Effector memory CD8-positive, alpha-beta T cell (primary cell): Measurements from ENCODE around the gene ASCL2.

ENCODE experiments used
- ATAC-seq: fragments of 150-1000 bp; cut with Tn5 transposase; replicated peaks from 2 replicates; pipeline ENCODE4 v1.10.0; 2021; ENCODE audit warnings: mild to moderate bottlenecking, moderate library complexity
- DNase-seq, 3 experiments: peaks; one replicate each; pipeline ENCODE4 v3.0.0; 2021
- H3K27ac Mint-ChIP-seq, 2 donors: one replicate each; pipeline ENCODE4 v1.8.0; 2022; ENCODE audit warnings: mild to moderate bottlenecking in 2 of 2, mixed read lengths in 2 of 2, moderate library complexity in 2 of 2
- H3K27me3 Mint-ChIP-seq, 2 donors: one replicate each; pipeline ENCODE4 v1.8.0; 2022; ENCODE audit warnings: mixed read lengths in 2 of 2
- H3K36me3 Mint-ChIP-seq: one replicate; pipeline ENCODE4 v1.8.0; 2022; ENCODE audit warnings: mild to moderate bottlenecking, moderate library complexity, mixed read lengths; ENCODE audit not compliant: insufficient read depth
- H3K4me1 Mint-ChIP-seq, 2 donors: one replicate each; pipeline ENCODE4 v1.8.0; 2022; ENCODE audit warnings: low read depth in 2 of 2, mixed read lengths in 2 of 2
- H3K4me3 Mint-ChIP-seq, 2 donors: one replicate each; pipeline ENCODE4 v1.8.0; 2022; ENCODE audit warnings: mild to moderate bottlenecking in 2 of 2, mixed read lengths in 2 of 2, moderate library complexity in 2 of 2
- H3K9me3 Mint-ChIP-seq, 2 donors: one replicate each; pipeline ENCODE4 v1.8.0; 2022; ENCODE audit warnings: mixed read lengths in 2 of 2
- total RNA-seq, 9 experiments: gene quantifications; one replicate each; lab custom pipeline; 2026; lab: John Stamatoyannopoulos, UW

The ASCL2 gene
- total RNA-seq: 0.06 to 5.3 (median 1.5) reads per million in 9 experiments

DNA sequence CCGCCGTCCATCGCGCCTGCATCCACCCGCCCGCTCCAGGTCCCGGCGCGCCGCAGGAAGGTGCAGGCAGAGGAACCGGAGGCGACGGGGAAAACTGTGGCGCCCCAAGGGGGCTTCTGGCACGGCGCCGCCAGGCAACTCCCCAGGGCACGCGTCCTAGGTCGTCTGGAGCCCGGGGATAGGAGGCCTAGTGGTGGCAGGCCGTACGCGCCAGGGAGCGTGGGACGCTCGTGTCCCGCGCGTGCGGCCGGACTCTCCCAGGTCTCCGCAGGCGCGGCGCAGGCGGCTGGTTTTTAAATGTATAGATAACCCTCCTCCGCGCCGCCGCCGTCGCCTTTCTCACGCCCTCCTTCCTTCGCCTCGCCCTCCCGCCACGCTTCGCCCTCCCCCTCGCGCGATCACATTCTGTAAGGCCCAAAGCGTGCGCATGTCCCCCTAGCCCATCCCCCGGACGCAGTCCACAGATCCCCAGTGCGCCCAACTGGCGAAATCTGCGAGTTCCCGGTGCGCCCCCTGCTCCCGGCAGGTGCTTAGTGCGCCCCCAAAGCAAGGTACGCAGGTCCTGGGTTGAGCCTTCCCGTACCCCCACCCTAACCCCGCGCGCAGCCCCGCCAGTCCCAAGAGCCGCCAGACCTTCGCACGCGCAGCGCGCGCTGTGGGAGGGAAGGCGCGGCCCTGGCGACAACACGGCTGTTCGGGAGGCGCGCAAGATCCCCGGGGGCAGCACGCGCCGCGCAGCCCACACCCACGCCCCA lies at the start of gene ASCL2:
TSS of gene ASCL2 (minus strand) at position 267 of the 755 bp plus-strand sequence. CDS start at position 11, 256 bp downstream.
- ATAC-seq (peak; percentile 16), DNase-seq (peak in 2 of 3 experiments; percentile 23 to 44)
- no peaks in the 10 kb centered on the region for H3K9me3 Mint-ChIP-seq
- H3K4me1 Mint-ChIP-seq: peaks cover 16 to 30% of the 10 kb centered on the region in 2 donors
- H3K27ac Mint-ChIP-seq: no peak within 1 kb of the TSS
- H3K27me3 Mint-ChIP-seq: peaks cover 0 to 8% of the 10 kb centered on the region in 2 donors
- peaks cover 14% of the 10 kb centered on the region for H3K36me3 Mint-ChIP-seq
- H3K4me3 Mint-ChIP-seq: peak within 1 kb of the TSS; percentile 71 to 76

DNA sequence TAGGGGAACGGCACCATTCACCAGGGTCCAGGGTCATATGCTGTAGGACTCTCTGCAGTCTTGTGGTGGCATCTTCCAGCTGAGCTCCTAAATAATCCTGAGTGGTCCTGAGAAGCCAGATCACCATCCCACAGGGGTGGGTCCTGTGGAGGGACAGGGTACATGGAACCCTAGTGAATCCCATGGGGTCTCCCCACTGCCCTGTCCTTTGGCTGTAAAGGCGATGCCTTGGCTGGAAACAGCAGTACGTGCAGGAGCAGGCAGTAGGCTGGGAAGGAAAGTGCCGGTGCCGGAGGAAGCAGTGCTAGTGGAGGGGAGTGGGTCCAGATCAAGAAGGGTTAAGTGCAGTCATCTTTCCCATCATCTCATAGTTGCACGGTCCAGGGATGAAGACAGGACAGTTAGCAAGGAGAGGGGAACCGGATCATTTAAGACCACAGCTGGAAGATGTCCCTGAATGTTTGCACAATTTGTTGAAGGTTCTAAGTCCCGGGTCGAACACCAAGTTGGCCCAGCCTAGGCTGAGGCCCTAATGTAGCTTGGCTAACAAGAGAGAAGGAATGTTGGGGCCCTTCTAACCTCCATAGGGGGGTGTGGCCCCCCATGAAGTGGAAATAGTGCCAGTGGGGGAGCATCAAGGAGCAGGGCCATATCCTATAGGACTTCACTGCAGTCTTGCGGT lies 49.5 kb upstream of the ASCL2 start:
- Mint-ChIP-seq H3K4me1 (peaks cover 5 to 6% of the 10 kb centered on the region in 2 donors), H3K4me3 (no peak overlapping the region)

GRCh38 chr11:2318707-2319106 lies 48.3 kb upstream of the ASCL2 start:
- Mint-ChIP-seq H3K27ac (no peak overlapping the region), H3K27me3 (peaks cover 4 to 11% of the 10 kb centered on the region in 2 donors), H3K9me3 (no peaks in the 10 kb centered on the region), H3K4me3 (no peak overlapping the region), H3K4me1 (peaks cover 6 to 7% of the 10 kb centered on the region in 2 donors), H3K36me3 (peaks cover 3% of the 10 kb centered on the region)
- DNase-seq (no peak), ATAC-seq (no peak)

More for the DNA sequence above, 49.5 kb upstream of the ASCL2 start:
- Mint-ChIP-seq H3K36me3 (no peaks in the 10 kb centered on the region), H3K9me3 (no peaks in the 10 kb centered on the region), H3K27ac (no peak overlapping the region), H3K27me3 (peaks cover 4 to 18% of the 10 kb centered on the region in 2 donors)
- DNase-seq (no peak), ATAC-seq (no peak)

- Mint-ChIP-seq H3K4me1 (peaks cover 6 to 10% of the 10 kb centered on the region in 2 donors), H3K27me3 (peaks cover 0 to 5% of the 10 kb centered on the region in 2 donors), H3K9me3 (no peaks in the 10 kb centered on the region), H3K4me3 (no peak overlapping the region), H3K27ac (no peak overlapping the region), H3K36me3 (peaks cover 3% of the 10 kb centered on the region)
- no peak for ATAC-seq
- no peak for DNase-seq
These were observed 47.7 kb upstream of the ASCL2 start for GRCh38 chr11:2318123-2318522.

- DNase-seq (no peak), ATAC-seq (no peak)
- Mint-ChIP-seq H3K4me3 (no peak overlapping the region), H3K27me3 (no peaks in the 10 kb centered on the region), H3K9me3 (no peaks in the 10 kb centered on the region), H3K4me1 (peaks cover 6 to 10% of the 10 kb centered on the region in 2 donors), H3K27ac (peak overlapping the region in 1 of 2 donors; percentile 81), H3K36me3 (peaks cover 3% of the 10 kb centered on the region)
These were observed 47.1 kb upstream of the ASCL2 start for GRCh38 chr11:2317354-2318050.

GRCh38 chr11:2316963-2317244 lies 46.5 kb upstream of the ASCL2 start:
- H3K27me3 Mint-ChIP-seq: no peaks in the 10 kb centered on the region
- H3K4me1 Mint-ChIP-seq: peaks cover 6 to 10% of the 10 kb centered on the region in 2 donors
- no peaks in the 10 kb centered on the region for H3K9me3 Mint-ChIP-seq
- no peak overlapping the region for H3K4me3 Mint-ChIP-seq
- no peak for DNase-seq
- H3K27ac Mint-ChIP-seq: peak overlapping the region in 1 of 2 donors; percentile 81
- peaks cover 3% of the 10 kb centered on the region for H3K36me3 Mint-ChIP-seq
- ATAC-seq: no peak

GRCh38 chr11:2316169-2316962 lies 46.0 kb upstream of the ASCL2 start:
- no peak for ATAC-seq
- Mint-ChIP-seq H3K27ac (no peak overlapping the region), H3K36me3 (peaks cover 3% of the 10 kb centered on the region), H3K9me3 (no peaks in the 10 kb centered on the region), H3K27me3 (no peaks in the 10 kb centered on the region), H3K4me3 (no peak overlapping the region), H3K4me1 (peaks cover 6 to 15% of the 10 kb centered on the region in 2 donors)
- no peak for DNase-seq

- Mint-ChIP-seq H3K4me3 (no peak overlapping the region), H3K27ac (no peak overlapping the region), H3K27me3 (no peaks in the 10 kb centered on the region), H3K9me3 (no peaks in the 10 kb centered on the region), H3K36me3 (peaks cover 3% of the 10 kb centered on the region), H3K4me1 (peaks cover 6 to 15% of the 10 kb centered on the region in 2 donors)
- DNase-seq (no peak), ATAC-seq (no peak)
These were observed 45.2 kb upstream of the ASCL2 start for GRCh38 chr11:2315395-2316168.

DNA sequence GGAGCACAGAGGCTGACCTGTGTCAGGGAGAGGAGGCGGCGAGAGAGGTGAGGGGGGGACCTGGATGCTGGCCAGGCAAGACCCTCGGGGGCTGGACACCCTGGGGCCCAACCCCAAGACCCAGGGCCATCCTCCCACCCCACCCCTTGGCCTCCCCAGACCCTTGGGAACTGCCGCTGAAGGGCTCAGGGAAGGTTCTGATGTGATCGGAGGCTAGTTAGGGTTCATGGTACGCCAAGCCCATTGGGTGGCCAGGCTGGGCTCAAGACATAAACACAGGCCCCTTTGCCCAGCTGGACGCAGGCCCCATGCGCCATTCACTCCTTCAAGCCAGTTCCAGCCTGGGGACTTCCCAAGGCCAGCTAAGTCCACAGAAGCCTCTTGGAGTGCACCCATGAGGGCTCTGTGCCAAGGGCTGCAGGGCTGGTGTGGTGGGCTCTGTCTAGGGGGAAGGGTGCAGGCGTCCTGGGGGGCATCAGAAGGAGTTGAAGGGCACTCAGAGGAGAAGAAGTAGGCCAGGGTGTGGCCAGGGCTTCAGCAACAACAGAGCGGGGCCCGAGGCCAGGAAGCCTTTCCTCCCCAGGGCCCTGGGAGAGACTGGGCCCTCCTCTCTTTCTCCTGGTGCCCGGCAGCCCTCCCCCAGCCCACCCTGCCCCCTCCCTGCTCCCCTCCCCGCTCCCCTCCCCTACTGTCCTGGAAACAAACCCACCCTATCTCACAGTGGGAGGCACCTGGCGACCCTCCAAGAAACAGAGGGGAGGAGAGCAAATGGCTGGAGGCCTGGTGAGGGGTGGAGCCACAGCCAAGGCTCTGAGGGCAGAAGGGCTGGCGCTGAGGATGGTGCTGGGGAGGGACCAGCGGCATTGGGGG lies 44.4 kb upstream of the ASCL2 start:
- peaks cover 3% of the 10 kb centered on the region for H3K36me3 Mint-ChIP-seq
- DNase-seq (no peak), ATAC-seq (no peak)
- no peak overlapping the region for H3K4me3 Mint-ChIP-seq
- no peaks in the 10 kb centered on the region for H3K27me3 Mint-ChIP-seq
- H3K27ac Mint-ChIP-seq: no peak overlapping the region
- peaks cover 4 to 15% of the 10 kb centered on the region in 2 donors for H3K4me1 Mint-ChIP-seq
- H3K9me3 Mint-ChIP-seq: no peaks in the 10 kb centered on the region

DNA sequence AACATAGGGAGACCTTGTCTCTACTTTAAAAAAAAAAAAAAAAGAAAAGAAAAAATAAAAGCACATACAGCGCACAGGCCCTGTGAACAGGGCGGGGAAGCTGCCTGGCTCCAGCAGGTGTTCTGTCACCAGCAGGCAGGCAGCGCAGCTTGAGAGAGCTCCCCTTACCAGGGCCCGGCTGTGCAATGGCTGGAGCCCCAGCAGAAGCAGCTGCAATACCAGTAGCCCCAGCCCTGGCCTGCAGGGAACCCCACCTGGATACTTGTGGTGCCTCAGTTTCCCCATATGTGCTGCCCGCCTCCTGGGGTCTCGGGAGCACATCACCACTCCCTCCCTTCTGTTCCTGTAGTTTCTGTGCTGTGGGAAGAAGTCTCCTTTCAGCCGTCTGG lies 43.7 kb upstream of the ASCL2 start:
- H3K4me3 Mint-ChIP-seq: no peak overlapping the region
- peaks cover 3% of the 10 kb centered on the region for H3K36me3 Mint-ChIP-seq
- H3K4me1 Mint-ChIP-seq: peaks cover 3 to 15% of the 10 kb centered on the region in 2 donors
- H3K9me3 Mint-ChIP-seq: no peaks in the 10 kb centered on the region
- ATAC-seq (no peak), DNase-seq (no peak)
- H3K27ac Mint-ChIP-seq: peak overlapping the region in 1 of 2 donors; percentile 65
- no peaks in the 10 kb centered on the region for H3K27me3 Mint-ChIP-seq

- H3K27ac Mint-ChIP-seq: peak overlapping the region in 1 of 2 donors; percentile 65
- H3K4me1 Mint-ChIP-seq: peaks cover 3 to 15% of the 10 kb centered on the region in 2 donors
- no peaks in the 10 kb centered on the region for H3K9me3 Mint-ChIP-seq
- no peaks in the 10 kb centered on the region for H3K27me3 Mint-ChIP-seq
- H3K4me3 Mint-ChIP-seq: no peak overlapping the region
- DNase-seq (no peak), ATAC-seq (no peak)
- peaks cover 3% of the 10 kb centered on the region for H3K36me3 Mint-ChIP-seq
These were observed 42.9 kb upstream of the ASCL2 start for GRCh38 chr11:2313051-2313951.
